ENCODE results near the gene KDM5A.
"Not testable (repeated sequence)": the region's sequence is repeated elsewhere in the genome, so short reads cannot be mapped to it uniquely, and the experiment has no call there.

Gene KDM5A

DNA sequence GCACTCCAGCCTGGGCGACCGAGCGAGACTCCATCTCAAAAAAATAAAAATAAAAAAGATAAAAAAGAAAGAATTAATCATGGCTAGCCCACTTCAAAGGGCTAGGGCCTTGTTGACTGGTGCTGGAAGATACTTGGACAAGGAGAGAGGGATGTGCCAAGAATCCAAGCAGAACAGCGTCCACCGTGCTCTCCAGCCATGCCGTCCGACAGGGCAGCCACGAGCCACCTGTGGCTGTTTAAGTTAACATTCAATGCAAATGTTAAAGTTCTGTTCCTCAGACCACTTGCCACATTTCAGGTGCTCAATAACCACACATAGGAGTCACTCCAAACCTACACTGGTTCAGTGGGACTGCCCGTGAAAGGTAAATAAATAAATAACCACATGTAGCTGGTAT is 147.9 kb downstream of the KDM5A start:
- no peak for DNase-seq

DNA sequence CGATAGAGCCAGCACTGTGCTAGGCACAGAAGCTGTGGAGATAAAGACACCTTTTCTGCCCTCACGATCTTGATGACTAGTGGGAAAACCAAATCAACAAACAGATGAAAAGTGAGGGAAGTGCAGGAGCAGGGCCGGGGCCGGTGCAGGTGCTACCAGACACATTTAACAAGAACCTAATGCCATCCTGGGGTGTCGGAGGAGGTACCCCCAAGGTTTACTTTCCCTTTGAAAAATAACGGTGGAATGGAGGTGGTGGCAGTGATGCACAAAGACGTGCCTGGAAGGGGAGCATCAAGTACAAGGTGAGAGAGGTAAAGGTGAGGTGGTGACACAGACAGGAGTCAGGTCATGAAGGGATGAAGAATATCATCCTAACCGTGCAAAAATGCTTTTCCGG is 148.6 kb downstream of the KDM5A start:
- no peak for DNase-seq

DNA sequence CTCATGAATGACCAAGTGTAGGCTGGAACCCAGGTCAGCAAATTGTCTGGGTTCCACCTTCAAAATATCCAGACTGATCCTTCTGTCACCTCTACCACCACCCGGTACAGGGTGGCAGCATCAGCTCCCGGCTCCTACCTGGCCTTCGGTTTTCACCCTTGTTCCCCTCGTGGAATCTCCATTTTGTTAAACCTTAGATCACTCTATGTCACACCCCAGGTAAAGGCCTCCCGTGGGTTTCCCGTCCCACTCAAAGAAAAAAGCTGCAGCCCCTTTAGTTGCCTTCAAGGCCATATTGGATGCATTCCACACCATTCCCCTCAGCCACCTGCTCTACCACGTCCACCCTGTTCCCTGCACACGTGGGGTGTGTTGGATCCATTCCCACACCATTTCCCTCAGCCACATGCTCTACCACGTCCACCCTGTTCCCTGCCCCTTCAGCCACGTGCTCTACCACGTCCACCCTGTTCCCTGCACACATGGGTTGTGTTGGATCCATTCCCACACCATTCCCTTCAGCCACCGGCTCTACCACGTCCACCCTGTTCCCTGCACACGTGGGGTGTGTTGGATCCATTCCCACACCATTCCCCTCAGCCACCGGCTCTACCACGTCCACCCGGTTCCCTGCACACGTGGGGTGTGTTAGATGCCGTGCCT is 150.3 kb downstream of the KDM5A start:
- DNase-seq = no peak

DNA sequence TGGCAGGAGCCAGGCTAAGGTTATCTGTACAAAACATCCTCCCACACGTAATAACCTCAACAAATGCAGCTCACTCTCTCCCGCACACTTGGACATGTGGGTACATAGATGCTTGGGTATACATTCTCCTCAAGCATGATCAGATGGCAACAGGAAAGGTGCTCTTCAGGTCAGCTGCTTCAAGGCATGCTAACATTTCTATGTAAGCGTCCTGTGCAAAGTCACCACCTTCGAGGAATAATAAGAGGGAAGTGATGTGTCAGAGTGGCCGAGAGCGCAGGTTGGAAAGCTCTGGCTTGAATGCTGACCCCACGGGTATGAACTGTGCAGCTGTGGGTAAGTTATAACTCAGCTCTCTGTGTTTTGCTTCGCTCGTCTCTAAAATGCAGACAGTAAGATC is 151.0 kb downstream of the KDM5A start:
- DNase-seq = no peak

DNA sequence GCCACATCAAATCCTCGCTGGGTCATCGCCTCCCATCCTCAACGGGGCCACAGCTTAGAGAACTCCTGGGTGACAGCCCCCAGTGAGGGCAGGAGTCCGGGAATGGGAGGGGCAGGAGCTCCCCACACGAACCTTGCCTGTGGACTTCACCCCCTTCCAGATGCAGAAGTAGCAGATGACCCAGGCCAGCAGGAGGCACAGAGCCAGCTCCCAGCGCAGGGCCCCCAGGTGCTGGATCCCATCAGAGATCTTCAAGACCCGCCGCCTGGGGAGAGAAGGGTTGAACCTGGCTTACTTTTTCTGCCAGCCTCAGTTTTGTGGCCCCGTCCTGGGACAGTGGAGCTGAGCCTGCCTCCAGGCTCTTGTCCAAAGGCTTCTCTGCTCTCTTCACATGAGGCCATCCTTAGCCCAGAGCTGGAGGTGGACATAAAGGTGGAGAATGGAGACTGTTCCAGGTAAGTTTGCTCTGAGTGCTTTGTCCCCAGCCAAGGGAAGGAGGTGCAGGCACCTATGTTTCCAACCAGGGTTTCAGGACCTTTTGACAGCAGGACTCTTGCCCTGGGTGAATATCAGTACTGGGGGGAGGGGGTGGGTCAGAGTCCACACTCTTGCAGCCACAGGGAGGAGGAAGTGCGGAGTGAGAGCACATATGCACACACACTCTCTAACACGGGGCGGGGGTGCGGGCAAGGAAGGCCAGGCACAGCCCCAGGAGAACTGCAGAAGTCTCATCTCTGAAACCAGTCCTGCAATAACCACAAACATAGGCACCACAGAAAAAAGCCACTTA is 151.9 kb downstream of the KDM5A start:
- DNase-seq = no peak

DNA sequence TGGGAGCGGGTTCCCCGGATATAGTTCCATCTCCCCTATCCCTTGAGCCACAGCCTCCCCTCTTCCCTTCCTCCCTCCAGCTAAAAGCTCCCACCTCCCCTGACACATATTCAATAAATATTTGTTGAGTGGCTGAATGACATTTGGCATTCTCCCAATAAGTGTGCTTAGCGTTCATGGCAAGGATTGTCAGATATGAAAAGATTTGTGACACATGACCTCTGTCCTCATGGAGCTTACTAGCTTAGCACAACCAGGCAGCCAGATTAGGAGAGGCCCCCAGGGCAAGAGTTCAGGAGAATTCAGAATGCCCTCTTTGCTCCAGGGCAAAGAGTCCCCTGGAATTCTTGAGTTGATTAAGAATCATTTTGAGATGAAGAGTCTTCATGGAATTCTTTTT is 152.7 kb downstream of the KDM5A start:
- no peak for DNase-seq

DNA sequence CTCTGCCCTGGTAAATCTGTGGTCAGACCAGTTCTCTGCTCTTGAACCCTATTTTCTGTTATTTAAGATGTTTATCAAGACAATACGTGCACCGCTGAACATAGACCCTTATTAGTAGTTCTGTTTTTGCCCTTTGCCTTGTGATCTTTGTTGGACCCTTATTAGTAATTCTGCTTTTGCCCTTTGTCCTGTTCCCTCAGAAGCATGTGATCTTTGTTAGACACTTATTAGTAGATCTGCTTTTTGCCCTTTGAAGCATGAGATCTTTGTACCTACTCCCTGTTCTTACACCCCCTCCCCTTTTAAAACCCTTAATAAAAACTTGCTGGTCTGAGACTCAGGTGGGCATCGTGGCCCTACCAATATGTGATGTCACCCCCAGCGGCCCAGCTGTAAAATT is 153.2 kb downstream of the KDM5A start:
- not testable (repeated sequence) for DNase-seq

DNA sequence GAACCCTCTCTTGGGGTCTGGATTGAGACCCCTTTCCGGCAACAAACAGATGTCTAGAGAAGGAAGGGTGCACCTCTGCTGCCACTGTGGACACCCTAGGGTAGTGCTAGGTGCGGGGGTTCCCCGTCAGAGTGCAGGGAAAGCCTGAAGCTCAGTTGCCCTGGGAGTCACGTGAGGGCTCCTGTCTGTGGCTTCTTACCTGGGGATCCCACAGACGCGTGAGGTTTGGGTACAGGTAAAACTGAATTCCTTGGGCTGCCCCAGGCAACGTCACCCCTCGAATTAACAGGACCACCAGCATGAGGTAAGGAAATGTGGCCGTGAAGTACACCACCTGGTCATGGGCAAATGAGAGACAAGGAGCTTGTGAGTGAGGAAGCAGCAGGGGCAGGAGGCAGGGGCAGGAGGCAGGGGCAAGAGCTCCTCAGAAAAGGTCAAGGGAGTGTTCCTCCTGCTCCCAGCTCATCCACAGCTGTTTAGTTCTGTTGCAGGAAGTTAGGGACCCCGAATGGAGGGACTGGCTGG is 154.2 kb downstream of the KDM5A start:
- no peak for DNase-seq

DNA sequence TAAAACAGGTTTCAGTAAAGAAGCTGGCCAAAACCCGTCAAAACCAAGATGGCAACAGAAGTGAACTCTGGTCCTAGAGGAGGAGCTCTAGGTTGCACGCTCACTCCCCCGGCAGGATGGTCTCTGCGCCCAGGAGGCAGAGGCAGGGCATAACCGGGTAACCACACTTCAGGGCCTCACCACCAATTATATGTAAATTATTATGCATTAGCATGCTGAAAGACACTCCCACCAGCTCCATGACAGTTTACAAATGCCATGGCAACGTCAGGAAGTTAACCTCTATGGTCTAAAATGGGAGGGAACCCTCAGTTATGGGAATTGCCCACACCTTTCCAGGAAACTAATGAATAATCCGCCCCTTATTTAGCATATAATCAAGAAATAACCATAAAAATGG is 155.1 kb downstream of the KDM5A start:
- DNase-seq = no peak

DNA sequence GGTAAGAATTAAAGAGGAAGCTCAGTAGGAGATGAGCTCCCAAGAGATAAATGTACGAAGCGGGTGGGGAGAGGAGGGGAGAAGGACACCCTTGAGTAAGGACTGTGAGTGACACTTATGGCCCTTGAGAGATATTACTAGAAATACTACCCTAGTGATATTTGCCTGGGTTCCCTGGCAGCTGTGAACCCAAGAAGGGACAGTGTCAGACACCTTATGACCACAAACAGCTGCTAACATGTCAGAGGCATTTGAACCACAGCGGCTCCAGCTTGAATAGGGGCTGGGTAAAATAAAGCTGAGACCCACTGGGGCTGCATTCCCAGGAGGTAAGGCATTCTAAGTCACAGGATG is 155.5 kb downstream of the KDM5A start:
- DNase-seq = no peak

DNA sequence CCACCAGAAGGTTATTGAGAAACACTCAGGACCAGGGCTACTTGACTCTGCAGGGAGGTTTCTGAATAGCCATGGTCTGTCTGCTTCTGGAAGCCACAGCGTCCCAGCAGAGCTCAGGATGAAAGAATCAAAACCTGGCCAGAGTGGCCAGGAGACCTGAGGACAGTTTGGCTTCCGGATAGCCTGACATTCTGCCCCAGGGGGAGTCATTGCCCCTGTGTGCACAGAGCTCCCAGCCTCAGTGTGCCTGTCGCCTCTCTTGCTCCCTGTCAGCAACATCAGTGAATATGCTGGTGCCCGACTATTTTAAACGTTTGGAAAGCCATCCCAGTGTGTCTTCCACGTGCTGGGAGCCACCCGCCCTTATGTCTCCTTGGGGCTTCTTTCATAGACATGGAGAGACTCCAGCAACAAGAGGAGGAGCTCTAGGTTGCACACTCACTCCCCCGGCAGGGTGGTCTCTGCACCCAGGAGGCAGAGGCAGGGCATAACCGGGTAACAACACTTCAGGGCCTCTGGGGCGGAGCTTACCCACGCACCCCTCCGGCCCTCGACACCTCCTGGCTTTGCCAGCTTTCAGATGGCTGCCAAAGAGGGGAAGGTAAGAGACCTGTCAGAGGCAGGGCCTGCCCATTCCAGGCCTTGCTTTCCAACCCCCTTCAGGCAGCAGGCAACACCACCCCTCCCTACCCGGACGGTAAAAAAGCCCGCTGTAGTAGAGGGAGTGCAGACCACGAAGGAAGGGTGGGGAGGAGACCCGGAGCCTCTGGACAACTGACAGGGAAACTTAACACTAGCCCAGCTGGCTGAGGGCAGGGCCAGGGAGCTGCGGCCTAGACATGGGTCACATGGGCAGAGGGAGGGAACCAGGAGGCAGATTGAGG is 156.1 kb downstream of the KDM5A start:
- peak in 1 of 56 donors; percentile 11 for DNase-seq

DNA sequence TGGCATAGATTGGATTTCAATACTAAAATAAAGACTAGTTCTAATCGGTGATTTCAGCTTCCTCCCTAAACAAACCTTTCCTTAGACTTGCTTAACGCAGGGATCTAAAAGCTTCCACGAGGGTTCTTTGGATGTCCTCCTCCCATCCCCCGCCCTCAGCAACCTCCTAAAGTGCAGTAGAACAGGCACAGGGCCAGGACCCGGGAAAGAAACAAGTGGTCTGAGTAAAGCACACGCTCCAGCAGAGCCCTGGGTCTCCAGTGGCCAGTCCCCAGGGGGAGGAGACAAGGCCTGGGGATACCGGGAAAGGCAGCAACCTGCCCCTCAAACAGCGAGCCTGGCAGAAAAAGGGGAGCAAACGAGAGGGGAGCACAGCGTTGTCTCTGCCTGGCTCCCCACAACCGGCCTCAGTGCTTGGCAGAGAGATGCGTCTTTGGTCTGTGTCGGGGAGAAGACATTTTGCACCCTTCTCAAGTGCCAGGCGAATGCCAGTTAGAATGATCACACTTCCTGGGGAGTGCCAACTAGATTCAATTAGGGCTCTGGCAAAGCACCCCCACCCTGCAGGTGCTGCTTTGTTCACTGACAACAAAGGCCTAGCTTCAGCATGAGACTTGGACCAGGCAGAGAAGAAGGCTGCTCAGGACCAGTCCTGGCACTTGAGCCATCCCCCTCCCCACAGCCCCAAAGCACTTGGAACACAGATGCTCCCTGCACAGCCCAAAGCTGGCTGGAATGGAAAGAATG is 158.0 kb downstream of the KDM5A start:
- DNase-seq = peak in 42 of 56 donors; percentile 13 to 69 (median 38)

All from nucleus accumbens (tissue), 56 donors.